Thyroid gland (tissue), 4 donors: ENCODE results near the gene UGT1A10.

ENCODE experiments used
- POLR2A ChIP-seq, 2 donors: fragments of 450-650 bp; IDR thresholded peaks; one replicate each; pipeline ENCODE4 v1.6.1; 2017; ENCODE audit warnings: antibody characterized with exemption in 2 of 2, mild to moderate bottlenecking in 2 of 2, moderate library complexity in 1 of 2
- TF ChIP-seq, protein P1 (sequence below), 6 experiments: fragments of 200-600 bp in 3 of 6; fragments of 450-650 bp in 3 of 6; sonication (generic) in 3 of 6; IDR thresholded peaks; one replicate each; pipeline ENCODE4 v1.5.1; 2016 to 2019; ENCODE audit warnings: antibody characterized with exemption in 6 of 6, mild to moderate bottlenecking in 2 of 6, inconsistent platforms in 1 of 6, moderate library complexity in 1 of 6

DNA sequence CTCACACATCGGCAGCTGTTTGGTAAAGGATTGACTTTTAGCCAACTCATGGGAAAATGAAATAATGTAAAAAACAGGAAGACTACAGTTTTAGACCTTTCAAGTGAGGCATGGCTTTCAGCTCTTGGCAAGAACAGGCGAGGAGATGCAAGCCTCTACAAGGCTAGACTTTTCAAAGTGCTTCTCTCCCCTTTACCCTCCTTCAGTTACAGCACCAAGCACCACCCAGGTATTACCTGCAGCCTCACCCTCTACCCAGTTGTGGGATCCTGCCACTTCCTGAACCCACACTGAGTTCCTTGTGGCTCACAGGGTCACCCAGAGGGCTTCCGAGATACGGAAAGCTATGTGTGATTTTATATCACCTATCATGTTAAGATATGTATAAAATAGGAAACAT, 14.7 kb downstream of the UGT1A10 start:
- TF ChIP-seq, protein P1, sequence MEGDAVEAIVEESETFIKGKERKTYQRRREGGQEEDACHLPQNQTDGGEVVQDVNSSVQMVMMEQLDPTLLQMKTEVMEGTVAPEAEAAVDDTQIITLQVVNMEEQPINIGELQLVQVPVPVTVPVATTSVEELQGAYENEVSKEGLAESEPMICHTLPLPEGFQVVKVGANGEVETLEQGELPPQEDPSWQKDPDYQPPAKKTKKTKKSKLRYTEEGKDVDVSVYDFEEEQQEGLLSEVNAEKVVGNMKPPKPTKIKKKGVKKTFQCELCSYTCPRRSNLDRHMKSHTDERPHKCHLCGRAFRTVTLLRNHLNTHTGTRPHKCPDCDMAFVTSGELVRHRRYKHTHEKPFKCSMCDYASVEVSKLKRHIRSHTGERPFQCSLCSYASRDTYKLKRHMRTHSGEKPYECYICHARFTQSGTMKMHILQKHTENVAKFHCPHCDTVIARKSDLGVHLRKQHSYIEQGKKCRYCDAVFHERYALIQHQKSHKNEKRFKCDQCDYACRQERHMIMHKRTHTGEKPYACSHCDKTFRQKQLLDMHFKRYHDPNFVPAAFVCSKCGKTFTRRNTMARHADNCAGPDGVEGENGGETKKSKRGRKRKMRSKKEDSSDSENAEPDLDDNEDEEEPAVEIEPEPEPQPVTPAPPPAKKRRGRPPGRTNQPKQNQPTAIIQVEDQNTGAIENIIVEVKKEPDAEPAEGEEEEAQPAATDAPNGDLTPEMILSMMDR (IDR thresholded peaks at IDR 0.05) = no peak
- TF ChIP-seq POLR2A (IDR thresholded peaks at IDR 0.05) = no peak
